ENCODE results near the gene SND1.

The SND1 gene

DNA sequence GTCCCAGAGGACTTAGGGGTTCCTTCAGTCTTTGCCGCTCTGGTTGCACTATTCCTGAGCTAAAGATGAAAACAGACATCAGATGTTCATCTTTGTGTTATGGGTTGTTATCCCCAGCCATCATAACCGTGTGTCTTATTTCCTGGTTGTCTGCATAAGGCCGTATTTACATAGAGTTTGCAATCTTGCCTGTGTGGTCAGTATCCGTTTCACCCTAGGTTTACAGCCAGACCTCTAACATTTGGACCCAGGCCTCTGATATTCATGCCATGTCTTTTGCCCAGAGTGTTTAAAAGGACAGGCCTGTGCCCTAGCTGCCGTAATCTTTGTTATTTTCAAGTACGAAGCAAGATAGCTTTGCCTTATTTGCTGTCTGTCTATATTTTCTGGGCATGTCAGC lies 352.6 kb downstream of the SND1 start:
- Histone ChIP-seq H3K27me3 (ENCODE audit: insufficient read depth, low read length) (no peaks in the 10 kb centered on the region), H3K79me2 (ENCODE audit: insufficient read depth, low read length) (no peaks in the 10 kb centered on the region), H3K9me2 (ENCODE audit: low read depth, low read length) (no peaks in the 10 kb centered on the region), H3K9me3 (ENCODE audit: low read length) (no peaks in the 10 kb centered on the region), H3K4me2 (ENCODE audit: low read length) (peak overlapping the region; percentile 53), H2AFZ (ENCODE audit: low read length) (no peak overlapping the region), H3K27ac (ENCODE audit: low read depth, low read length, poor library complexity, severe bottlenecking) (peak overlapping the region; percentile 80), H3K9ac (ENCODE audit: low read length) (peak overlapping the region; percentile 15; the same call in 1 of the 2 replicates), H3K4me1 (ENCODE audit: insufficient read depth, low read length, severe bottlenecking) (peaks cover 49% of the 10 kb centered on the region), H3K4me3 (ENCODE audit: low read depth, low read length, poor library complexity, severe bottlenecking) (peak overlapping the region; percentile 11), H3F3A (ENCODE audit: insufficient read depth, low read length) (no peaks in the 10 kb centered on the region), H4K20me1 (ENCODE audit: insufficient read depth, low read length) (no peaks in the 10 kb centered on the region), H3K36me3 (ENCODE audit: insufficient read depth, low read length) (peaks cover 7% of the 10 kb centered on the region; the same call in 1 of the 2 replicates)
- TF ChIP-seq EZH2 (IDR thresholded peaks at IDR 0.05; ENCODE audit: borderline replicate concordance, low read length) = no peak
- TF ChIP-seq, protein P1, sequence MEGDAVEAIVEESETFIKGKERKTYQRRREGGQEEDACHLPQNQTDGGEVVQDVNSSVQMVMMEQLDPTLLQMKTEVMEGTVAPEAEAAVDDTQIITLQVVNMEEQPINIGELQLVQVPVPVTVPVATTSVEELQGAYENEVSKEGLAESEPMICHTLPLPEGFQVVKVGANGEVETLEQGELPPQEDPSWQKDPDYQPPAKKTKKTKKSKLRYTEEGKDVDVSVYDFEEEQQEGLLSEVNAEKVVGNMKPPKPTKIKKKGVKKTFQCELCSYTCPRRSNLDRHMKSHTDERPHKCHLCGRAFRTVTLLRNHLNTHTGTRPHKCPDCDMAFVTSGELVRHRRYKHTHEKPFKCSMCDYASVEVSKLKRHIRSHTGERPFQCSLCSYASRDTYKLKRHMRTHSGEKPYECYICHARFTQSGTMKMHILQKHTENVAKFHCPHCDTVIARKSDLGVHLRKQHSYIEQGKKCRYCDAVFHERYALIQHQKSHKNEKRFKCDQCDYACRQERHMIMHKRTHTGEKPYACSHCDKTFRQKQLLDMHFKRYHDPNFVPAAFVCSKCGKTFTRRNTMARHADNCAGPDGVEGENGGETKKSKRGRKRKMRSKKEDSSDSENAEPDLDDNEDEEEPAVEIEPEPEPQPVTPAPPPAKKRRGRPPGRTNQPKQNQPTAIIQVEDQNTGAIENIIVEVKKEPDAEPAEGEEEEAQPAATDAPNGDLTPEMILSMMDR (IDR thresholded peaks at IDR 0.05; ENCODE audit: low read length) = no peak

DNA sequence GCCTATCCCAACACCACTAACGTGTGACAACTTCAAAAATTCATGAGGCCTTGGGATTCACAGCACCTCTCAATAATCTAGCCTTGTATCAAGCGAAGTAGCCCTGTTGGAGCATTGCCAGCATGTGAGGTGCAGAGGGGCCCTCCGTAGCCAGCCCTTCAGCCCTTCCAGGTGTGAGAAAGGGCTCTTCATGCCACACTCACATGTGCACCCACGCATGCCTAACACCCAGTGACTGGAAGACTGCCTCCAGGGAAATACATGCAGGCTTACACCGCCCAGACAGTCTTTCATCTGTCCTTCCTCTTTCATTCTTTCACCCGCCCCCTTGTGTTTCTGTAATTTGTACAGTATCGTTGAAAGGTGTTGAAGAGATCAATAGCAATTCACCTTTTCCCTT lies 353.1 kb downstream of the SND1 start:
- peaks cover 49% of the 10 kb centered on the region for H3K4me1 ChIP-seq (ENCODE audit: insufficient read depth, low read length, severe bottlenecking)
- H3F3A ChIP-seq (ENCODE audit: insufficient read depth, low read length) = no peaks in the 10 kb centered on the region
- TF ChIP-seq, protein P1 (IDR thresholded peaks at IDR 0.05; ENCODE audit: low read length) = no peak
- no peak for TF ChIP-seq EZH2 (IDR thresholded peaks at IDR 0.05; ENCODE audit: borderline replicate concordance, low read length)
- H3K9me3 ChIP-seq (ENCODE audit: low read length) = no peaks in the 10 kb centered on the region
- peak overlapping the region; percentile 80 for H3K27ac ChIP-seq (ENCODE audit: low read depth, low read length, poor library complexity, severe bottlenecking)
- H3K4me2 ChIP-seq (ENCODE audit: low read length) = peak overlapping the region; percentile 53
- no peaks in the 10 kb centered on the region for H4K20me1 ChIP-seq (ENCODE audit: insufficient read depth, low read length)
- H3K4me3 ChIP-seq (ENCODE audit: low read depth, low read length, poor library complexity, severe bottlenecking) = peak overlapping the region; percentile 11
- H3K9me2 ChIP-seq (ENCODE audit: low read depth, low read length) = no peaks in the 10 kb centered on the region
- H3K27me3 ChIP-seq (ENCODE audit: insufficient read depth, low read length) = no peaks in the 10 kb centered on the region
- H3K9ac ChIP-seq (ENCODE audit: low read length) = peak overlapping the region; percentile 15; the same call in 1 of the 2 replicates
- no peaks in the 10 kb centered on the region for H3K79me2 ChIP-seq (ENCODE audit: insufficient read depth, low read length)
- H2AFZ ChIP-seq (ENCODE audit: low read length) = no peak overlapping the region
- H3K36me3 ChIP-seq (ENCODE audit: insufficient read depth, low read length) = peaks cover 7% of the 10 kb centered on the region; the same call in 1 of the 2 replicates

DNA sequence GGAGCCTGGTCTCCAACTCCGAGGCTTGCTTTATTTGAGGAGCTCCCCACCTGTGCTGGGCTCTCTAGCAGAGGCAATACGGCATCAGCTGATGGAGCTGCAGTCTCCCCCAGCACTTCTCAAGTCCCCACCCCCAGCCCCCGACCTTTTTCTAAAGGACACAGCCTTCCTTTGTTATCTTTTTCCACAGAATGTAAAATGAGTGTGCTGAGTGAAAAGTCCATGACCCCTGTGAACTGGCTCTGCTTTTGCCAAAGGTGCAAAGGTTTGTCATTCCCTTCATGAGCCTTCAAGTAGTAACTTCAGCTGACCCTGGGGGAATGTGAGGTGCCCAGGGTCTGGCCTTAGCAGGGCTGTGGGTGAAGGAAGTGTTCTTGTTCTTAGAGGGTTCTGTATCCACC lies 353.8 kb downstream of the SND1 start:
- Histone ChIP-seq H3F3A (ENCODE audit: insufficient read depth, low read length) (no peaks in the 10 kb centered on the region), H2AFZ (ENCODE audit: low read length) (no peak overlapping the region), H3K9ac (ENCODE audit: low read length) (no peak overlapping the region), H3K27ac (ENCODE audit: low read depth, low read length, poor library complexity, severe bottlenecking) (peak overlapping the region; percentile 80), H3K27me3 (ENCODE audit: insufficient read depth, low read length) (no peaks in the 10 kb centered on the region), H4K20me1 (ENCODE audit: insufficient read depth, low read length) (no peaks in the 10 kb centered on the region), H3K4me1 (ENCODE audit: insufficient read depth, low read length, severe bottlenecking) (peaks cover 44% of the 10 kb centered on the region), H3K9me3 (ENCODE audit: low read length) (no peaks in the 10 kb centered on the region), H3K9me2 (ENCODE audit: low read depth, low read length) (no peaks in the 10 kb centered on the region), H3K36me3 (ENCODE audit: insufficient read depth, low read length) (peaks cover 6% of the 10 kb centered on the region; the same call in 1 of the 2 replicates), H3K4me3 (ENCODE audit: low read depth, low read length, poor library complexity, severe bottlenecking) (no peak overlapping the region), H3K79me2 (ENCODE audit: insufficient read depth, low read length) (no peaks in the 10 kb centered on the region), H3K4me2 (ENCODE audit: low read length) (no peak overlapping the region)
- TF ChIP-seq EZH2 (IDR thresholded peaks at IDR 0.05; ENCODE audit: borderline replicate concordance, low read length) = no peak
- TF ChIP-seq, protein P1 (IDR thresholded peaks at IDR 0.05; ENCODE audit: low read length) = no peak

Data from OCI-LY1 (cell line).